ENCODE results near the gene DSCAM.

Gene DSCAM

DNA sequence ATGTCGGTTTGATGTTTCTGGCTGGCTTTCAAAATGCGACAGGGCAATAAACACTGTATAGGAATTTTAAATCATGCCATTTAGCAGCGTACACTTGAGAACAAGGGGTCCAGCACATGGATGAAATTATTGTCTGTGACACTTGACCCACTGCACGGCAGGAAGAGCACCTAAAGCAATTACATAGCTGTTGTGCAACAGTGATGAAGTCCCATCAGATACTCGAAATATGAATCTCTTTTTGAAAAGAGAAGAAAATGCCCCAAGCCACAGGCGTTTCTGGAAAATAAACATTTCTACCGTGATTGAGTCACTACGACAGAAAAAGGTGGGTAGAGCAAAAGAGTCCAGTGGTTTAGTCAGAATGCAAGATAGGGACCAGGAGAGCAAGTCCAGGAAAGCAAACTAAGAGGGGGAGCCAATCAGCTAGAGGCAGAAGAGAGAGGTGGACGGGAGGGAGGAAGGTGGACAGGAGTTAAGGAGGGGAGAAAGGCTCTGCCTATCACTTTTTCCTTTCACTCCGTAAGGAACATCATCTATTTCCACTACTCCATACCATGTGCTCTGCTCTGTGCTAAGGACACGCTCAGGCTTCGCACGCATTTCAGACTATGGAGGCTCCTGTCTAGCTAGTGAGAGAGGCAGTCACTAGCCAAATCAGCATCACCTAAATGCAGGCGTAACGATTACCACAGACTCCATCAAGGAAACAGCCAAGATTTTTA lies 6.4 kb downstream of the DSCAM start:
- no peak for DNase-seq (ENCODE audit: low read depth in 2 of 2)

DNA sequence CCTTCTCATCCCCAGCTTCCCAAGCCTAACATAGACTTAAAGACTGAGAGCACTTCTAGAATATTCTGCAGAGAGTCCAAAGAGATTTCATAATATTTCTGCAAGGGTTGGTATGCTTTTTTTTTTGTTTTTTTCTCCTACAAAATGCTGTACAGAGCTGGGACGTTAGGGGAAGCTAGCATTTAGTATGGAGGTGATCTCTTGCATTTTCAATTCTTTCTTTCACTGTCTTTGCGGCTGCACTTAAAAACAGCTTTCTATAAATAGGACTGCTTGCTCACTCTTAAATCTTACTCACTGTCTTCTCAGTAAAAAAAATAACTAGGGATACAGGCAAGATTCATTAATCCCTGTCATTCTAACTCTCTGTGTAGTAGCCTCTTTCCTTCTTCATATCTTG lies 7.4 kb downstream of the DSCAM start:
- DNase-seq (ENCODE audit: low read depth in 2 of 2) = no peak

DNA sequence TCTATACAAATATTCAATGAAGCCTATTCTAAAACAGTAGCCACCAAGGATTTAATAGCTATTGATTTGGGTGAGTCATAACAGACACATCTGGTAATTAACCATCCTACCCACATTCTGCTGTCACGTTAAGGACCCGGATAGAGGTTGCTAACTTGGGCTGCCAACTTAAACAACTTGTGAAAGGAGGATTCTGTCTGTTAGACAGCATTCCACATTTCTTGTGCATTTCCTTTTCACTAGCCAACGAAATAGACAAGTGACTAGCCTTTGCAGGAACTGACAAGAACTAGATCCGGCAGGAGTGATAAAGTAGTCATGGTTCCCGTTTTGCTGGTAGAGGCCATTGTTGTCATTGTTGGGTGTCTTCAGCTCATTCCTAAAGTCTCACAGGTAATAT lies 9.5 kb downstream of the DSCAM start:
- DNase-seq (ENCODE audit: low read depth in 2 of 2) = no peak

DNA sequence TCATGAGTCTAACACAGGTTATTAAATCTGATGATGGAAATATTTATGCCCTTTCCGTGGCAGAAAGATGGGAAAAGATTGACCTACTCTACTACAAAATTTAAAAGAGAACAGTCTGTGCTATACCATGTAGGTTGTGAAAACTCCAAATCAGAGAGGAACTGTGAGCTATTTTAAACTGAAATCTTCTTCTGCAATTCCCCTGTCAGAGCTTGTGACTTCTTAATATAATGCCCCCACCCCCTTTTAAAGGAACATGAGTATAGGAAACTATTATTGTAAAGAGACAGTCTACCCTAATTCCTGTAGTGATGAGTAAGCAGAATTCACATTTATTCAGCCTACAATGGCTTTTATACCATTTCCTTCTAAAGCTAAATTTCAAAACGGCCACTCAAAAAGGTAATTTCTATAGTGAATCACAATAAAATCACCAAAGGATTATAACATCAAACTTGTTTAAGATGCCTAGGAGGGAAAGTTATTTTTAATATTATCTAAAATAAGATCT lies 11.7 kb downstream of the DSCAM start:
- no peak for DNase-seq (ENCODE audit: low read depth in 2 of 2)

DNA sequence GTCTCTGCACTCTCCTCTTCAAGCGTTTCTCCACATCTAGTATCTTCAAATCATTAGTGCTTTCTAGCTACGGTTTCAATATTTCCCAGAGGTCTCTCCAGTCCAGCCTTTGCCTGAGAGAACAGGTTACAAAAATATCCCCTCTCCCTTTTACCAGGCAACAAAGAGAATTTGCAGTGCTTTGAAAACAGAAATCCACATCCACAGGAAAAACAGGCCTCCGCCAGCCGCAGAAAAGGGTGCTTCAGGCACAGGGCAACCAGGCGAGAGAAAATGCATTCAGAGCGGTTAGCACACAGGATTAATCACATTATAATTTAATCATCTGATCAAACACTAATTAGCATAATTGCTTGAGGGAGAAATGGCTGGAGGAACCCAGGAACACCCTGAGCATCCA lies 13.8 kb downstream of the DSCAM start:
- no peak for DNase-seq (ENCODE audit: low read depth in 2 of 2)

DNA sequence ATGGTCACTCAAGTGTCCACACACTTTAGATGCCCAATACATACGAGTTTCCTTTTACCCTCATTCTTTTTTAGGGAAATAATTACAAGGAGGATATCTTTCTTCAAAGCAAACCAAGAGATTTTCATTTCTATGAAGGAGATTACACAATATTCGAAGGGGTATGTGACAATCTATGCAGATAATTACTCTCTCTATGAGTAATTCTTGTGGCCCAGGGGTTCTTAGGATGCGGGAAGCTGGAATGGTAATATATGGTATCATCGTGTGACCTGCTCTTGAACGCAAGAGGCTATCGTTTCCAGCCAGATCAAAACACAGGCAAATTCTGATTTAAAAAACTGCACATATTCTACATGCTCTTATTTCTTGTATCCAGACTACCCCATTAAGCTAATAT lies 14.6 kb downstream of the DSCAM start:
- no peak for DNase-seq (ENCODE audit: low read depth in 2 of 2)

DNA sequence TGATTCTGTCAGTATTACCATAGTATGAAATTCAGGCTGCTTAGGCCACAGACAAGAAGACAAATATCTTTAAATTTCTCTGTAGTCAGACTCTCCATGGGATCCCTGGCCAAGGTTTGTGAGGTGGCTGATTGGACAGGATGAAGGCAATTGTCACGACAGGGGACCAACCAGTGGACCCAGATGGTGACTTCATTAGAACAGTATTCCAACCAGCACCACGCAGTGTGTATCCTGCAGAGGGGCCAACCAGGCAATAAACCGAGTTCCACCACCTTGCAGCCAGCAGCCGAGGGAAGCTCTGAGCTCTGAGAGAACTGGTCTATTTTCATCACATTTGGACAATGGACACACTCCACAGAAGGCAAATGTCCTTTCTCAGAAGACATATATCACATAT lies 16.1 kb downstream of the DSCAM start:
- DNase-seq (ENCODE audit: low read depth in 2 of 2) = no peak

DNA sequence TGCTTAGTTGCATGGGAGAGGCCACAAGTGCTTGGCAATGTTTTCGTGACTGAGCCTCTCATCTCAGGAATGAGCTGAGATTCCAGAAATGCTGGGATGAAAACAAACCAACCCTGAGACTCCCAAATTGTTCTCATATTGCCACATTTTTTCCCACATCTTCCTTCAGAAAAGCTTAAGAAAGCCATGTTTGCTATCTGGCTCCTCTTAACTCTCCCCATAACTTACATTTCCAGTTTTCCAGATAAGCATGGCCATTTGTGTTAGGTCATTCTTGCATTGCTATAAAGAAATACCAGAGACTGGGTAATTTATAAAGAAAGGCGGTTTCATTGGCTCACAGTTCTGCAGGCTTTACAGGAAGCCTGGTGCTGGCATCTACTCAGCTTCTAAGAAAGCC lies 17.2 kb downstream of the DSCAM start:
- no peak for DNase-seq (ENCODE audit: low read depth in 2 of 2)

DNA sequence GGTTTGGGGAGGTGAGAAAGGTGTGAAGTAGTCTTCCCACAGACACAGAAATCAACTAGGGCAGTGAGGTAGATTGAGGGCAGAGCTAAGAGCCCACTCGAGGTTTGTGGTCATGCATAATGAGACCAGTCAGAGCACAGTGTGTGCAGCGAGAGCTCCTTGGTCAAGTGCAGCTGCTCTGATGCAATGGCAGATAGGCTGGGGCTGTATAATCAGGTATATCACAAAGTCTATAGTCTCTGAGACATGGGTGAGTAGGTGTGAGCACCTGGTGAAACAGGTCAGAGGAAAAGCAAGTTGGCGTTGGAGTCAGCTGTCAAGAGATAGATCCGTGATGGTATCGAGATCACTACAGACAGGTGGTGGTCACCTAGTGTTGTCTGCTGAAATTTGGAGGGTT lies 17.6 kb downstream of the DSCAM start:
- DNase-seq (ENCODE audit: low read depth in 2 of 2) = no peak

DNA sequence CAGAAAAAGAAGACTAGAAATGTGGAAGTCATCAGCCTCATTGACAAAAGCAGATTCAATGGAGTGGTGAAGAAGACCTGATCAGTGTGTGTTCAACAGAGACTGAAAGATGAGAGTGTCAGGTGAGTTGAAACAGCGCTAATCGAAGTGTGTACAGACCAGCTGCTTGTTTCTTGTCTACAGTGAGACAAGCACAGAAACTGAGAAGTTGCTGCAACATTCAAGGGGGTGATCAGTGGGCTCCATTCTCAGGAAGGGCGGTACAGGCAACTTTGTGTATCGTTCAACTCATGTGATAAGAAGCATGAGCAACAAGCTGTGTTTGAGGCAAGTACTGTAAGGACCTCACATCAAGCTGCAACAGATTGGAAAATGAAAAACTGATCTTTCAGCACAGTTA lies 19.4 kb downstream of the DSCAM start:
- no peak for DNase-seq (ENCODE audit: low read depth in 2 of 2)

DNA sequence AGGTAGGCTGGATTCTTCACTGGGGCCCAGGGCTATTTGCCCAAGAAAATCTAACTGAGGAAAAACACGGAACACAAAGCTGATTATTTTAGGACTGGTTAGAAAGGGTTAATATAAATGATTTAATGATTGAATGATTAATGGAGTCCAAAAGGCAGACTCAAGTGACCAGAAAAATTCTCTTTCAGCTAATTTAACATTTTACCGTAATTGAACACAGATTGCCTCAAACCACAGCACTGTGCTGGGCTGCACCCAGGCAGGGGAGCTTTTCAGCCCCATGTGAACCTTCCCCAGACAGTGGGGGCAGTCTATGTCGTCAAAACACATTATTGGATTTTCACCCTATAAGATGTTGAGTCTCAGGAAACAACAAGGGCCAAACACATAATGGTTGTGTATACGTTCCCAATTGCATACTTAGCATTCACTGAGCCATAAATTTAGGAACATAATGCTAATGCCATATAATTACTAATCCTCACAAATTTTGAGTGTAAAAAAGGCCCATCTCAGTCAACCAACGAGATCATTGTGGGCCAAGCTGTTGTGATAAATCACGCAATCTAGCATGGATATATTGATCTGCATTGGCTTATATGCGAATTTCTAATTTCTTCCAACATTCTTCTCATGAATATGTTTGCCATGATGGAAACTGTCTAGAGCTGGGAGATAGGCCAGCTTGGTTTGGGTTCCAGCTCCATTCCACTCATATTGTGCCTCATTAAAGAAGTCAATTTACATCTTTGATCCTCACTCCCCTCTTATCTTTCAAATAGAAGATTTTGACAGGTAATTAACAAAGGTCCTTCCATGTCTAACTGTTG lies 27.7 kb downstream of the DSCAM start:
- no peak for DNase-seq (ENCODE audit: low read depth in 2 of 2)

DNA sequence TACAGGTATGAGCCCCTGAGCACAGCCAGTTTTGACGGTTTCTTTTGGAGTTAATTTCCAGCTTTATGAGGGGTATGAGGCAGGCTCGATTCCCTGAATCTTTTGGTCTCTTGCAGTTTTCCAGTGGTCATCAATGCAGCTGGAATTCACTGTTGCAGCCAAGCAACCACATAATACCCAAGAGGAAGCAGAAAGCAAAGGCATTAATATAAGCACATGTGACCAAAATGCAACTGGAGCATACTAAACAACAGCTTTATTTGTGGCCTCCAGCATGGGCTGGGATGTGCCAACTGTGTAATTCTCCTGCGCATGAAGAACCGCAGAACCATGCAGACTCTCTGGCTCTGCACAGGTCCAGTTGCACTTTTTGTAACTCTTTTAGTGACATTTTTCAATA lies 33.0 kb downstream of the DSCAM start:
- DNase-seq (ENCODE audit: low read depth in 2 of 2) = no peak

DNA sequence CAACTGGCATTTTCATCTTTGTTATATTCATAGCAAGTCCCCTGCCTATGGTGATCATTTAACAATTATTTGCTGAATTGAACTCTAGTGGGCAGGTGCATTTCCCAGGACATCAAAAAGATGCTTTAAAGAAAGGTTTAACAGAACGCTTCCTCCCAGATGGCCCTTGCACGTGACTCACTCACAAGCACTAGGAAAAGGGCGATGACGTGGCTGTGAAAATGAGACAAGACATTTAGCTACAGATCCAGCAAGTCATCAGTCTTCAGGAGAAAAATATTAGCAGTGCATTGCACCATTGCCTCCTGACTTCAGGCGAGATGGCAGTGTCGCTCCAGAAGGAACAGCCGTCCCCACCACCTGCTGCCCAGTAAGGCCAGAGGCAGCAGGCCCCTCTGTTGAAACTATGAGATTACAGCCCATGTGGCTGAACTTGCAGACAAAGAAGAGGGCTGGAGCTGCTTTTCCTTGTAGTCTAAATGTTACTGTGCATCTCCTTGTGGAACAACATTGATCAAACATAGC lies 37.2 kb downstream of the DSCAM start:
- DNase-seq (ENCODE audit: low read depth in 2 of 2) = no peak

DNA sequence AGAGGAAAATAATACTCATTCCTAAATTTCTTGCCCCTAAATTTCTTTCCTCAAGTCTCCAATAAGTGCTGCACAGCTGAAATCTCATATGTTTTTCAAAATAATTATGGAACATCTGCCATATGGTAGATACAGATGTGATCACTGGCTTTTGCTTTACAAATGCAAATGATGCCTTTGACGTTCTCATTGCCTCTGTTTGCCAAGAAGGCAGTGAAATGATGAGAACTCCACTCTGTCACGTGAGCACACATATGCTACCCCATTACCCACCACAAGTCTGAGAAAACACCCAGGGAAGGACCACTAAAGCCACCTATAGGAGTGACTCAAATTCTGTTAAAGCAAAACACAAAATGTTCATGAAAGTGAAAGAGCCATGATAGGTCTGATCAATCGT lies 43.9 kb downstream of the DSCAM start:
- DNase-seq (ENCODE audit: low read depth in 2 of 2) = no peak

DNA sequence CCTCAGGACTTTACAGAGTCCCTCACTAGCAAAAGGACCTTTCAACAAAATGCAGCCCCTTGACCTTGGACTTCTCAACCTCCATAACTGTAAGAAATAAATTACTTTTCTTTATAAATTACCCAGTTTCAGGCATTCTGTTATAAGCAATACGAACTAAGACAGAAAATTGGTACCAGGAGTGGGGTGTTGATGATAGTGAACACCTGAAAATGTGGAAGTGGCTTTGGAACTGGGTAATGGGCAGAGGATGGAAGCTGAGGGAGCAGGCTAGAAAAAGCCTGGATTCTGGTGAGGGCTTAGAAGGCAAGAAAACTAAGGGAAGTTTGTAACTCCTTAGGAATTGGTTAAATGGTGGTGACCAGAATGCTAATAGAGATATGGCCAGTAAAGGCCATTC lies 46.8 kb downstream of the DSCAM start:
- no peak for DNase-seq (ENCODE audit: low read depth in 2 of 2)

DNA sequence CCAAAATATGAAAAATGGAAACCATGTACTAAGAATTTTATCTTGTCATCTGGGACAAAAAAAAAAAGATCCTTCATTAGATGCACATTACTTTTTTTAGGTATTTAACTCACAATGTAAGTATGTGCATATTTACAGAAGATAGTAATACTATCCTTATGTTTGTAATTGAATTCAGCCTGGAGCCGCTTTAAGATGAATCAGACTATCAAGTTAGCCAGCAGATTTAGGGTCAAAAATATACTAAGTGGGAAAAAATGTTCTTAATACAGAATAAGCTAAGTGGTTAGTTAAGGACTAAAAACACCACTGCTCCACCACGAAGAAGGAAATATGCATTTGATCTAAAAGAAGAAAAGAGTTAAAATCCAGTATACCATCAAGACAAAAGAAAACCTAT lies 49.1 kb downstream of the DSCAM start:
- DNase-seq (ENCODE audit: low read depth in 2 of 2) = no peak

DNA sequence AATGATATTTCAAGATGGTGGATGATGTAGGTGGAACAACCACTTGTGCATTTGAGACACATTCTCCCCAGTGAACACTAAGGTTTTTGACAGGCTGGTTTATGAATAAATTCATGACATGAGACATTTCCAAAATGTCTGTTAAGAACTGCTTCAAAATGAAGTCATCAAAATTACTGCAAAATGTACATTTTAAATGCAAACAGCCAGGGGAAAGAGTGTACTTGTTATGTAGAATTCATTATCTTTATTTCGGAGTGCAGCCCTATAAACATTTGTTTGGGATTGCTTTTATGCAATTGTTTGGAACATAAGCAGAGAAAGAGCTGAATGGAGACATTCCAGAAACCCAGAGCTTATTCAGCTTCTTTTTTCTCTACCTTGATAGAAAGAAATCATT lies 49.5 kb downstream of the DSCAM start:
- no peak for DNase-seq (ENCODE audit: low read depth in 2 of 2)

DNA sequence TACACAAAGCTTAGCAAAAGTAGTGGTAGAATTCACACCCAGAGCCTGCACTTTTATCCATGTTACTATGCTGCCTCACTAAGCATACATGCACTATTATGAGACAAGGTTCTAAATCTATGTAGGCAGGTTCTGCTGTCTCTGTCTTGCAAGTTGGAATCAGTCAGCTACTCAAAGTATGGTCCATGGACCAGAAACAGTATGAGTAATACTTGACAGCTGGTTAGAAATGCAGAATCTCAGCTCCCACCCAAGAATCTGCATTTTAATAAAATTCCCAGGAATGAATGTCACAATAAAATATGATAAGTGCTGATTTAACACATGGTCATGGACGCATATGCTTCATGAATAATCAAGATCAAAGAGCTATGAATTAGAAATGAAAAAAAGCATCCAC lies 50.5 kb downstream of the DSCAM start:
- DNase-seq (ENCODE audit: low read depth in 2 of 2) = no peak

DNA sequence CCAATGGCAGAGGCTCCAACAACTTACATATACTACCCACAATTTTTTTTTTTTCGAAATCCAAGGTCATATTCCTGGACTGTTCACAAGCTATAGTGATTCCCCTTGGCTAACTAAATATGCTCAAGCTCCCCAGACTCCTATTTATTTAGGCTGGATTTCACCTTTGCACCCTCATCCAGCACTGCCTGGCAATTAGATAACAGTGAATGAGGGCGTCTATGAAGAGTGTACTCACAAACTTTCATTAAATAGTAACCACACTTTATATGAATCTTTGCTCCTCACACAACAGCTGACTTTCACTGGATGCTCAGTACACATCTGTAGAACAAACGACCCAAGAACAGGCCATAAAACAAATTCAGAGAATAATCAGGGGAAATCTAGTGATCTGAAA lies 51.6 kb downstream of the DSCAM start:
- no peak for DNase-seq (ENCODE audit: low read depth in 2 of 2)

DNA sequence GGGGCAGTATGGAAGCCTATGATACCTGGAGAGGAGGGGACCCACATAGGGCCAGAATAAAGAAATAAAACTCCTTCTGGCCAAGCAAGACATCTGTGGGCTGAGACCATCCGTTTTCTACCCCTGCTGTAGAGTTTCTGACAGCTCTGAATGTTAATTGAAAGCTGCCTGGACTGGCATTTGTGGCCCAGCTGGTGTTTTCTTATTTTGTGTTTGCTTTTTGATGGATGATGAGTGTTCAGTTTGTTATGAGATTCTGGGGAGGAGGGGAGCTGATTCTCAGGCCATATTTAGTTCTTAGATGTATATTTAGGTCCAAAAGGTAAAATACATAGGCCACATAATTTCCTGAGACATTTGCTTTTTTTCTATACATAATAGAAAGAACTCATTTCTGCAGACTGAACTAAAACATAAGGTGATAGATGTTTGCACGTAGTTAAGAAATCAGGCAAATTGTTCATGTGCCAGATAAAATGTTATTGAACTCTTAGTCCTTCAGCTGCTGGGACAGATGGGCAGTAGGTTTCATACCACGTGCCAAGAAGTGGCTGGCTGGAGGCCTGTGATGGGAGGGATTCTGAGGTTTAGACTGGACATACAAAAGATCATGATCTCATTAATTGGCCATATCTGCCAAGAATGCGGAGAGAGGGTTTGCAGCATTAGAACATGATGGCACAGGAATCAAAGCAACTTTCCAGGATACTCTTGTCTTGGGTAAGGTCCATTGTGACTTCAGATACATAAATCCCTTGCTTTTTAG lies 54.1 kb downstream of the DSCAM start:
- DNase-seq (ENCODE audit: low read depth in 2 of 2) = no peak

DNA sequence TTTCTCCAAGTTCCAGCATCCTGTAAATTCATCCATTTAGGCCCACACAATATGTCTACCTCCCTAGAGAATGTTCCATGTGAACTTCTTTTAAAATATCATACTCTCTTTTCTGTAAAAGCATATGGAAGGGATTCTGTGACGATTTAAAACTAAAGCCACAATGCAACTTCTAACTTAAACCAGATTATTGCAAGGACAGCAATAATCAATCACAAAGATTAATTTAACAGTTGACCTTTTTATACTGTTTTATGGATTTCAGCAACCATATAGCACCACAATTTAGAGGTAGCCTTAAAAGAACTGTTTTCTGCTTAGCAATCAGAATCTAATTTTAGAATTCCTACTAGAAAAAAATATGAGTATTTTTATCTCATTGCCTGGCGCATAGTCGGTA lies 58.3 kb downstream of the DSCAM start:
- DNase-seq (ENCODE audit: low read depth in 2 of 2) = no peak

DNA sequence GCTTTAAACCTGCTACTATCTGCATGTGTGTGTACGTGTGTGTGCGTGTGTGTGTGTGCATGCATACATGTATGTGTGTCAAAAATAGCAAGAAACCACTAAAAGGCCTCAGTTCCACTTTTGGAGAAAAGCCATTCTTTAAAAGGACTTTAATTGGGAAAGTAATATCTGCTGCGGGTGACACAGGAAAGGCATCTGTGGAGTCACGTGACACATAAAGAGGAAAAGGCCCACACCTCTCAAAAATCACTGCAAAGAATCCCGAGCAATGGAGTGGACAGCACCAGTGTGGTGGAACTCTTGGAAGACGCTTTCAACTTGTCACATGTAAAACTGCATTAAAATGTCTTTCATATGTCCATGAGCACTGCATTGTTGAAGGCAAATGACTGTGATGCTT lies 63.6 kb downstream of the DSCAM start:
- DNase-seq (ENCODE audit: low read depth in 2 of 2) = no peak

All from stimulated activated CD8-positive, alpha-beta memory T cell treated with anti-CD3 and anti-CD28 coated beads, Interleukin-7, amount 100 ng/mL, for 4 hours (primary cell).